H9 (cell line): Measurements from ENCODE around the gene RAMAC. TPM values are rescaled to one million over a fixed set of nuclear protein-coding genes. Genes with fewer than 3 reads are reported as not detected.

Experiments used
- DNase-seq: peaks from one replicate; pipeline ENCODE4 v3.0.0-alpha.2; 2017
- H2AFZ ChIP-seq: one replicate; pipeline ENCODE4 v1.6.1; 2013; ENCODE audit warnings: mild to moderate bottlenecking, low read length, control low read depth, moderate library complexity
- H2AK5ac ChIP-seq: 2 replicates; pipeline ENCODE4 v1.6.1; 2013; ENCODE audit warnings: low read length, control low read depth, mixed read lengths; ENCODE audit not compliant: insufficient read length
- H2BK120ac ChIP-seq: one replicate; pipeline ENCODE4 v1.6.1; 2013; ENCODE audit warnings: low read depth, mild to moderate bottlenecking, low read length, control low read depth, inconsistent platforms; ENCODE audit not compliant: poor library complexity, severe bottlenecking
- H2BK12ac ChIP-seq: 2 replicates; pipeline ENCODE4 v1.6.1; 2013; ENCODE audit warnings: low read length, control low read depth, mixed read lengths, low read depth; ENCODE audit not compliant: insufficient read length
- H2BK15ac ChIP-seq: 2 replicates; pipeline ENCODE4 v1.6.1; 2013; ENCODE audit warnings: low read depth, low read length, control low read depth
- H2BK20ac ChIP-seq: one replicate; pipeline ENCODE4 v1.6.1; 2013; ENCODE audit warnings: low read depth, mild to moderate bottlenecking, low read length, control low read depth, inconsistent platforms; ENCODE audit not compliant: poor library complexity, severe bottlenecking
- H2BK5ac ChIP-seq: 2 replicates; pipeline ENCODE4 v1.6.1; 2013; ENCODE audit warnings: low read length, control low read depth, mixed read lengths; ENCODE audit not compliant: insufficient read length
- H3K14ac ChIP-seq: 2 replicates; pipeline ENCODE4 v1.6.1; 2013; ENCODE audit warnings: low read length, control low read depth; ENCODE audit not compliant: insufficient read depth
- H3K18ac ChIP-seq: 2 replicates; pipeline ENCODE4 v1.6.1; 2013; ENCODE audit warnings: low read depth, mild to moderate bottlenecking, mixed read lengths, low read length, control low read depth; ENCODE audit not compliant: insufficient read length
- H3K23ac ChIP-seq: 2 replicates; pipeline ENCODE4 v1.6.1; 2013; ENCODE audit warnings: low read length, control low read depth, mixed read lengths, low read depth; ENCODE audit not compliant: insufficient read length
- H3K23me2 ChIP-seq: 2 replicates; pipeline ENCODE4 v1.6.1; 2013; ENCODE audit warnings: low read depth, mild to moderate bottlenecking, mixed read lengths, low read length, control low read depth; ENCODE audit not compliant: insufficient read length, poor library complexity, severe bottlenecking
- H3K27ac ChIP-seq: 2 replicates; pipeline ENCODE4 v1.5.1; 2013; ENCODE audit warnings: low read length, control low read depth, mixed read lengths, low read depth; ENCODE audit not compliant: insufficient read length
- H3K27me3 ChIP-seq: 2 replicates; pipeline ENCODE4 v1.6.1; 2013; ENCODE audit warnings: low read length, control low read depth, inconsistent platforms; ENCODE audit not compliant: insufficient read depth
- H3K4ac ChIP-seq: 2 replicates; pipeline ENCODE4 v1.6.1; 2013; ENCODE audit warnings: low read depth, mild to moderate bottlenecking, control low read depth, inconsistent platforms, low read length, moderate library complexity
- H3K4me1 ChIP-seq: 2 replicates; pipeline ENCODE4 v1.6.1; 2013; ENCODE audit warnings: low read length, control low read depth, inconsistent platforms; ENCODE audit not compliant: insufficient read depth
- H3K4me2 ChIP-seq: 2 replicates; pipeline ENCODE4 v1.6.1; 2013; ENCODE audit warnings: low read length, control low read depth, mixed read lengths; ENCODE audit not compliant: insufficient read length, insufficient read depth
- H3K56ac ChIP-seq: 2 replicates; pipeline ENCODE4 v1.6.1; 2013; ENCODE audit warnings: low read depth, mild to moderate bottlenecking, mixed read lengths, low read length, control low read depth; ENCODE audit not compliant: insufficient read length
- H3K79me1 ChIP-seq: 2 replicates; pipeline ENCODE4 v1.6.1; 2013; ENCODE audit warnings: low read depth, mild to moderate bottlenecking, moderate library complexity, low read length, control low read depth, inconsistent platforms; ENCODE audit not compliant: insufficient read depth, poor library complexity, severe bottlenecking
- H3K79me2 ChIP-seq: 2 replicates; pipeline ENCODE4 v1.6.1; 2013; ENCODE audit warnings: low read length, control low read depth, inconsistent platforms; ENCODE audit not compliant: insufficient read depth
- H3K9ac ChIP-seq: 2 replicates; pipeline ENCODE4 v1.6.1; 2013; ENCODE audit warnings: low read length, control low read depth, mixed read lengths; ENCODE audit not compliant: insufficient read length; ENCODE audit errors: extremely low read depth
- H3K9me3 ChIP-seq: one replicate; pipeline ENCODE4 v1.6.1; 2013; ENCODE audit warnings: low read depth, low read length, inconsistent platforms; ENCODE audit not compliant: control insufficient read depth
- H3T11ph ChIP-seq: one replicate; pipeline ENCODE4 v1.6.1; 2013; ENCODE audit warnings: mild to moderate bottlenecking, low read length, control low read depth, inconsistent platforms
- H4K20me1 ChIP-seq: one replicate; pipeline ENCODE4 v1.6.1; 2013; ENCODE audit not compliant: control insufficient read depth, insufficient read length, insufficient read depth
- H4K5ac ChIP-seq: 2 replicates; pipeline ENCODE4 v1.6.1; 2013; ENCODE audit warnings: low read depth, mild to moderate bottlenecking, mixed read lengths, low read length, control low read depth; ENCODE audit not compliant: insufficient read length
- H4K8ac ChIP-seq: replicated peaks from 2 replicates; pipeline ENCODE4 v1.6.1; 2013; ENCODE audit warnings: low read length, control low read depth, mixed read lengths, low read depth; ENCODE audit not compliant: insufficient read length
- H4K91ac ChIP-seq: 2 replicates; pipeline ENCODE4 v1.6.1; 2013; ENCODE audit warnings: low read depth, mild to moderate bottlenecking, moderate library complexity, mixed read lengths, low read length, control low read depth; ENCODE audit not compliant: insufficient read length
- H3K27ac Mint-ChIP-seq, 3 experiments: 2 replicates in 2 of 3; 3 replicates in 1 of 3; pipeline ENCODE4 v1.8.0; 2020 to 2021; ENCODE audit warnings: mixed read lengths in 3 of 3, mild to moderate bottlenecking in 1 of 3, moderate library complexity in 1 of 3
- H3K27me3 Mint-ChIP-seq: 2 replicates; pipeline ENCODE4 v1.8.0; 2021; ENCODE audit warnings: low read depth, mild to moderate bottlenecking, moderate library complexity, mixed read lengths
- H3K36me3 Mint-ChIP-seq, 3 experiments: 2 replicates in 2 of 3; 3 replicates in 1 of 3; pipeline ENCODE4 v1.8.0; 2020 to 2021; ENCODE audit warnings: low read depth in 3 of 3, mixed read lengths in 3 of 3; ENCODE audit not compliant: insufficient read depth in 1 of 3
- H3K4me1 Mint-ChIP-seq, 2 experiments: 2 replicates each; pipeline ENCODE4 v1.8.0; 2020; ENCODE audit warnings: mixed read lengths in 2 of 2
- H3K4me3 Mint-ChIP-seq, 2 experiments: 2 replicates in 1 of 2; 3 replicates in 1 of 2; pipeline ENCODE4 v1.8.0; 2020 to 2021; ENCODE audit warnings: mild to moderate bottlenecking in 2 of 2, mixed read lengths in 2 of 2, moderate library complexity in 1 of 2
- H3K9me3 Mint-ChIP-seq, 2 experiments: 2 replicates in 1 of 2; 3 replicates in 1 of 2; pipeline ENCODE4 v1.8.0; 2020; ENCODE audit warnings: mild to moderate bottlenecking in 2 of 2, mixed read lengths in 2 of 2, moderate library complexity in 1 of 2
- CTCF ChIP-seq: fragments of 200-600 bp; sonication (generic); conservative IDR thresholded peaks from 3 replicates; pipeline ENCODE4 v1.8.0; 2021; ENCODE audit warnings: antibody characterized with exemption, mild to moderate bottlenecking
- WGBS: extraction: QIAGEN DNeasy Blood & Tissue Kit; methylation state at CpG from one replicate; pipeline ENCODE4 v1.1.7; 2013; ENCODE audit warnings: missing lambda C conversion rate, low lambda C conversion rate, mixed read lengths; ENCODE audit not compliant: insufficient read length; ENCODE audit errors: extremely low coverage; 5-methylcytosine and 5-hydroxymethylcytosine counted together
- total RNA-seq: library from RNA; stranded (reverse); gene quantifications from 2 replicates; pipeline ENCODE4 v1.2.1, GENCODE V29; 2021

The RAMAC gene
- total RNA-seq, 1 experiment from 2014 or later, result 35.8 TPM

GRCh38 chr15:82986442-82986780 lies 401 bp downstream of the RAMAC start:
- Histone ChIP-seq H3K79me1 (peaks cover 8% of the 10 kb centered on the region), H3K4me2 (peak overlapping the region; percentile 93), H3K27ac (no peak overlapping the region), H2BK15ac (no peak overlapping the region), H3K23me2 (peaks cover 10% of the 10 kb centered on the region), H3K9me3 (no peaks in the 10 kb centered on the region), H3K79me2 (no peaks in the 10 kb centered on the region; the same call in 1 of the 2 replicates), H2BK12ac (no peak overlapping the region), H2BK5ac (no peak overlapping the region), H3T11ph (no peak overlapping the region), H3K4ac (no peak overlapping the region), H3K27me3 (0 out of 2 replicates have a peak, but pooled peaks cover 3% of the 10 kb centered on the region), H3K14ac (no peak overlapping the region), H2BK120ac (no peak overlapping the region), H2AK5ac (no peak overlapping the region), H3K4me1 (no peaks in the 10 kb centered on the region; the same call in 1 of the 2 replicates), H4K91ac (no peak overlapping the region), H2BK20ac (no peak overlapping the region), H2AFZ (peak overlapping the region; percentile 95), H3K9ac (peak overlapping the region; percentile 97), H4K20me1 (no peaks in the 10 kb centered on the region), H4K8ac (no peak overlapping the region), H4K5ac (no peak overlapping the region), H3K18ac (peak overlapping the region; percentile 28), H3K23ac (no peak overlapping the region), H3K56ac (no peak overlapping the region)
- peaks cover 20% of the 10 kb centered on the region for H3K27me3 Mint-ChIP-seq
- peaks cover 6 to 13% of the 10 kb centered on the region in 2 experiments; a peak in 2 of 4 replicates for H3K4me1 Mint-ChIP-seq
- peaks cover 0 to 5% of the 10 kb centered on the region in 2 experiments; a peak in 2 of 5 replicates for H3K9me3 Mint-ChIP-seq
- H3K4me3 Mint-ChIP-seq, result peak overlapping the region; percentile 95 to 97
- no peak for DNase-seq
- no CpG with 5 or more reads among the region's 12 CpGs for WGBS
- no peak for TF ChIP-seq CTCF
- peaks cover 6 to 36% (median 33%) of the 10 kb centered on the region in 3 experiments; a peak in 6 of 7 replicates for H3K36me3 Mint-ChIP-seq
- H3K27ac Mint-ChIP-seq, result peak overlapping the region in 1 of 3 experiments; percentile 65; a peak in 1 of 7 replicates
